Ovary (tissue), 9 donors: ENCODE data around the gene ZNF322. TPM values are rescaled to one million over a fixed set of nuclear protein-coding genes. Genes with fewer than 3 reads are reported as not detected.

ENCODE experiments used
- DNase-seq, 5 donors: peaks; one replicate each; pipeline ENCODE4 v3.0.0-alpha.2; 2019 to 2020
- H3K27ac ChIP-seq, 2 donors: fragments of 200-600 bp; one replicate each; pipeline versions ENCODE4 v1.5.1 to v1.8.0; 2019 to 2022
- H3K27me3 ChIP-seq: fragments of 200-600 bp; one replicate; pipeline ENCODE4 v1.8.0; 2022
- H3K36me3 ChIP-seq: fragments of 200-600 bp; sonication (generic); one replicate; pipeline ENCODE4 v1.5.1; 2019
- H3K4me1 ChIP-seq: one replicate; pipeline ENCODE4 v1.8.1; 2013; ENCODE audit warnings: mild to moderate bottlenecking, moderate library complexity; ENCODE audit not compliant: insufficient read depth
- H3K4me3 ChIP-seq: fragments of 200-600 bp; sonication (generic); one replicate; pipeline ENCODE4 v1.5.1; 2017
- H3K9me3 ChIP-seq, 2 donors: fragments of 200-600 bp in 1 of 2; sonication (generic) in 1 of 2; one replicate each; pipeline versions ENCODE4 v1.5.1 to v1.8.1; 2013 to 2019; ENCODE audit warnings: mild to moderate bottlenecking in 1 of 2, moderate library complexity in 1 of 2
- CTCF ChIP-seq, 3 donors: fragments of 450-650 bp in 2 of 3; fragments of 200-600 bp in 1 of 3; IDR thresholded peaks; one replicate each; pipeline versions ENCODE4 v1.5.1 to v1.8.0; 2016 to 2022; ENCODE audit warnings: antibody characterized with exemption in 3 of 3, mild to moderate bottlenecking in 1 of 3
- EP300 ChIP-seq: sonication (generic); formaldehyde crosslinking; IDR thresholded peaks from one replicate; pipeline ENCODE4 v1.6.1; 2017; ENCODE audit warnings: antibody characterized with exemption
- POLR2A ChIP-seq: fragments of 450-650 bp; IDR thresholded peaks from one replicate; pipeline ENCODE4 v1.6.1; 2017; ENCODE audit warnings: antibody characterized with exemption, mild to moderate bottlenecking, moderate library complexity
- WGBS, 3 donors: extraction: QIAGEN DNeasy Blood & Tissue Kit in 1 of 3; methylation state at CpG; one replicate each; pipeline versions ENCODE4 v1.1.5 to v1.1.7; 2013 to 2017; 5-methylcytosine and 5-hydroxymethylcytosine counted together
- intact Hi-C, 4 donors: fragments of 100-400 bp; cut with DNase I; formaldehyde crosslinking; loops; one replicate each; pipeline versions ENCODE4 v1.11.0 to v1.15.1; 2022 to 2023
- polyA plus RNA-seq, 2 donors: library from polyadenylated mRNA; stranded (reverse); fragments of 200-250 nt in 1 of 2; fragments of 350-450 nt in 1 of 2; fragmentation: Illumina TruSeq in 1 of 2; extraction: RNeasy Lipid Tissue Mini Kit (QIAGEN cat#74804) in 1 of 2; gene quantifications; one replicate each; pipeline ENCODE4 v1.2.3, GENCODE V29; 2013 to 2014
- total RNA-seq, 7 donors: library from RNA; depleted of rRNA in 2 of 7; stranded (reverse); fragments of >200 nt in 2 of 7; fragmentation: NEBNext Ultra II Directional in 3 of 7; extraction: Animal tissue kit (Norgen Biotek cat#: 25700) in 3 of 7; gene quantifications; one replicate each; pipeline versions ENCODE4 v1.1.0 to v1.2.4, GENCODE V29; 2016 to 2023
- donor health status: DM: no; HTN: no; CAD: no; lungs with moderate emphysema.
- donor health status: DM: no; HTN: no; CAD: no.
- donor health status: Bipolar disorder and iron deficiency.
- donor health status: DM: yes; HTN: yes; CAD: no.
- donor health status: DM: no; HTN: no; CAD: no.
- donor health status: DM: yes; HTN: yes; CAD: no.

The ZNF322 gene
- total and polyA plus RNA-seq, 9 donors = 14.2 to 41.2 (median 29.3) TPM

- H3K27ac ChIP-seq = no peak overlapping the region
- H3K36me3 ChIP-seq = no peaks in the 10 kb centered on the region
- no peak for DNase-seq
- no peak overlapping the region for H3K4me3 ChIP-seq
- intact Hi-C loops = loop anchor here in 2 of 4 donors (10.0 kb wide), 2 partner anchors 248 to 418 kb away; no protein-coding TSS in a partner anchor
- no peaks in the 10 kb centered on the region for H3K9me3 ChIP-seq
- no peak for TF ChIP-seq CTCF (IDR thresholded peaks at IDR 0.05)
- no peak for TF ChIP-seq POLR2A
- no peak for TF ChIP-seq EP300
- H3K27me3 ChIP-seq = no peaks in the 10 kb centered on the region
- 45 to 54% (median 51%) methylated on average over 4 of the region's 4 CpGs for WGBS, 3 donors
- peaks cover 2% of the 10 kb centered on the region for H3K4me1 ChIP-seq
These were observed 66.9 kb downstream of the ZNF322 start for GRCh38 chr6:26592649-26593048.

- Histone ChIP-seq H3K27ac (no peak overlapping the region), H3K4me1 (no peaks in the 10 kb centered on the region), H3K9me3 (no peaks in the 10 kb centered on the region), H3K36me3 (no peaks in the 10 kb centered on the region), H3K4me3 (no peak overlapping the region), H3K27me3 (no peaks in the 10 kb centered on the region)
- intact Hi-C loops = no loop called here
- TF ChIP-seq EP300 (no peak), CTCF (IDR thresholded peaks at IDR 0.05) (no peak), POLR2A (no peak)
- no peak for DNase-seq
- WGBS, 3 donors = 91 to 94% (median 92%) methylated on average over 21 of the region's 21 CpGs
These were observed 70.6 kb downstream of the ZNF322 start for GRCh38 chr6:26588965-26589364.

Other genes with a start within 250 kb of the ZNF322 start
- 10 to 100 TPM; 13.6 to 19.5 (median 18.0) TPM for gene BTN3A3, start 219.2 kb downstream of the ZNF322 start, total RNA-seq
- 10 to 100 TPM; 13.8 to 72.3 TPM for gene BTN3A3, start 219.2 kb downstream of the ZNF322 start, polyA plus RNA-seq
- 10 to 100 TPM in 6 of 7 donors, 1 to 10 TPM in 1; 9.0 to 23.2 (median 17.7) TPM for gene BTN2A1, start 201.8 kb downstream of the ZNF322 start, total RNA-seq
- gene BTN2A1, start 201.8 kb downstream of the ZNF322 start, polyA plus RNA-seq = 10 to 100 TPM; 20.5 to 33.3 TPM
- gene BTN1A1, start 159.4 kb downstream of the ZNF322 start, total RNA-seq = not detected
- gene BTN1A1, start 159.4 kb downstream of the ZNF322 start, polyA plus RNA-seq = under 1 TPM; 0.02 to 0.05 TPM
- 10 to 100 TPM; 48.6 to 78.9 (median 58.4) TPM for gene HMGN4, start 121.4 kb downstream of the ZNF322 start, total RNA-seq
- gene HMGN4, start 121.4 kb downstream of the ZNF322 start, polyA plus RNA-seq = 10 to 100 TPM; 53.5 to 69.7 TPM
- 10 to 100 TPM; 10.9 to 17.5 (median 15.5) TPM for gene ABT1, start 62.8 kb downstream of the ZNF322 start, total RNA-seq
- 10 to 100 TPM in 1 of 2 donors, 1 to 10 TPM in 1; 8.5 to 18.2 TPM for gene ABT1, start 62.8 kb downstream of the ZNF322 start, polyA plus RNA-seq